ENCODE results near the gene DYNC1LI2. TPM values are rescaled to one million over a fixed set of nuclear protein-coding genes. Genes with fewer than 3 reads are reported as not detected.

The DYNC1LI2 gene
- total and polyA plus RNA-seq, 9 of the 15 experiments (the other 6 are each of a cell fraction or from before 2014, with no cell fraction given) = 5.1 to 48.9 (median 38.2) TPM

DNA sequence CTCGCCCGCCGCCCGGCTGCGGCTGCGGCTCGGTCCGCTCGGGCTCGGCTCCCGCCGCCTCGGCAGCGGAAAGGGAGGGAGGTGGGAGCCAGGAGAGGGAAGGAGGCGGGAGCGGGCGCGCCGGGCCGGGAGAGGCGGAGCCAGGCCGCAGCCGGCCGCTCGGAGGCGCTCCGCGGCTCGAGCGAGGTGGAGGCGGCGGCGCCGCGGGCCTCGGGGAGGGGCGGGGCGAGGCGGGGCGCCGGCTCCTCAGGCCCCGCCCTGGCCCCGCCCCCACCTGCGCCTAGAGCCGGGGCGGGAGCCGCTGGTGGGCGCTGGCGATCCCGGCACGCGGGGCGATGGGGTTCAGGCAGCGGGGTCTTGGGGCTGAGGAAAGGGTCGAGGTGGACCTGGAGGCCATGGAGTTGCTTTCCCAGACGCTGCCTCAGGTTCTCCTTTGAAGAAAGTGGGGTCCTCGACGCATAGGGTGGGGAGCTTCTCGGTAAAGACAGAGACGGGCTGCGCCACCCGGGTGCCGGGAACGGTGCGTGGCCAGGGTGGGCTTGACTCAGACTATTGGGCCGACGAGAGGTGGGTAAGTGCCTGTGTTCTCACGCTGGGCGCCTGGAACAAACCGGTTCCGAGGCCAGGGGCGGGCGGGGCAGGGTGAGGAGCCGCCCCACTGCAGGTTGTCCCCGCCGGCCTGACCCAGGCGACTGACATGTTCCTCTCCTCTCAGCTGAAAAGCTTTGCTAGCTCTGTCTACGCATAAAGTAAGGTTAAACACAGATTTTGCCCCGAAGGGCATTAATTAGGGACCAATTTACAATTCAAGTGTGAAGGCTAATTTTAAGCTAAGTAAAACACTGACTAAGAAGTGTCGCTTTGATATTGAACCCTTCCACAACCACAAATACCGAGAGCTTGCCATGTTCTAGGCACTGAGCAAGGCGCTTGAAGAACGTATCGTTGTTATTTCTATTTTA, 54.5 kb downstream of the DYNC1LI2 start, which contains the start of gene CMTM4 (continued):
- TF ChIP-seq, protein P1, sequence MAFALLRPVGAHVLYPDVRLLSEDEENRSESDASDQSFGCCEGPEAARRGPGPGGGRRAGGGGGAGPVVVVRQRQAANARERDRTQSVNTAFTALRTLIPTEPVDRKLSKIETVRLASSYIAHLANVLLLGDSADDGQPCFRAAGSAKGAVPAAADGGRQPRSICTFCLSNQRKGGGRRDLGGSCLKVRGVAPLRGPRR (CRISPR knock-in tag; IDR thresholded peaks at IDR 0.05) = no peak
- TF ChIP-seq EGR1 (conservative IDR thresholded peaks at IDR 0.05) = 0 out of 2 replicates have a peak, but pooled peaks have one; percentile 15
- TF ChIP-seq ZNF77 (CRISPR knock-in tag; IDR thresholded peaks at IDR 0.05) = no peak
- peak; percentile 25 to 34; a peak in 2 of 4 replicates for TF ChIP-seq NRF1 (conservative IDR thresholded peaks at IDR 0.05 in 1 of 2, IDR thresholded peaks at IDR 0.05 in 1 of 2)
- TF ChIP-seq, protein P2, sequence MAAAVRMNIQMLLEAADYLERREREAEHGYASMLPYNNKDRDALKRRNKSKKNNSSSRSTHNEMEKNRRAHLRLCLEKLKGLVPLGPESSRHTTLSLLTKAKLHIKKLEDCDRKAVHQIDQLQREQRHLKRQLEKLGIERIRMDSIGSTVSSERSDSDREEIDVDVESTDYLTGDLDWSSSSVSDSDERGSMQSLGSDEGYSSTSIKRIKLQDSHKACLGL (CRISPR knock-in tag; IDR thresholded peaks at IDR 0.05; ENCODE audit: borderline replicate concordance, poor library complexity, severe bottlenecking) = no peak
- TF ChIP-seq, protein P3, sequence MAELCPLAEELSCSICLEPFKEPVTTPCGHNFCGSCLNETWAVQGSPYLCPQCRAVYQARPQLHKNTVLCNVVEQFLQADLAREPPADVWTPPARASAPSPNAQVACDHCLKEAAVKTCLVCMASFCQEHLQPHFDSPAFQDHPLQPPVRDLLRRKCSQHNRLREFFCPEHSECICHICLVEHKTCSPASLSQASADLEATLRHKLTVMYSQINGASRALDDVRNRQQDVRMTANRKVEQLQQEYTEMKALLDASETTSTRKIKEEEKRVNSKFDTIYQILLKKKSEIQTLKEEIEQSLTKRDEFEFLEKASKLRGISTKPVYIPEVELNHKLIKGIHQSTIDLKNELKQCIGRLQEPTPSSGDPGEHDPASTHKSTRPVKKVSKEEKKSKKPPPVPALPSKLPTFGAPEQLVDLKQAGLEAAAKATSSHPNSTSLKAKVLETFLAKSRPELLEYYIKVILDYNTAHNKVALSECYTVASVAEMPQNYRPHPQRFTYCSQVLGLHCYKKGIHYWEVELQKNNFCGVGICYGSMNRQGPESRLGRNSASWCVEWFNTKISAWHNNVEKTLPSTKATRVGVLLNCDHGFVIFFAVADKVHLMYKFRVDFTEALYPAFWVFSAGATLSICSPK (IDR thresholded peaks at IDR 0.05; ENCODE audit: borderline replicate concordance) = no peak
- TF ChIP-seq ETS2 (tag; IDR thresholded peaks at IDR 0.05; ENCODE audit: borderline replicate concordance, poor library complexity, severe bottlenecking) = no peak
- TF ChIP-seq, protein P4, sequence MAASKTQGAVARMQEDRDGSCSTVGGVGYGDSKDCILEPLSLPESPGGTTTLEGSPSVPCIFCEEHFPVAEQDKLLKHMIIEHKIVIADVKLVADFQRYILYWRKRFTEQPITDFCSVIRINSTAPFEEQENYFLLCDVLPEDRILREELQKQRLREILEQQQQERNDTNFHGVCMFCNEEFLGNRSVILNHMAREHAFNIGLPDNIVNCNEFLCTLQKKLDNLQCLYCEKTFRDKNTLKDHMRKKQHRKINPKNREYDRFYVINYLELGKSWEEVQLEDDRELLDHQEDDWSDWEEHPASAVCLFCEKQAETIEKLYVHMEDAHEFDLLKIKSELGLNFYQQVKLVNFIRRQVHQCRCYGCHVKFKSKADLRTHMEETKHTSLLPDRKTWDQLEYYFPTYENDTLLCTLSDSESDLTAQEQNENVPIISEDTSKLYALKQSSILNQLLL (CRISPR knock-in tag; IDR thresholded peaks at IDR 0.05; ENCODE audit: borderline replicate concordance) = no peak
- TF ChIP-seq NFATC3 (IDR thresholded peaks at IDR 0.05) = no peak
- no peak for TF ChIP-seq KLF16 (IDR thresholded peaks at IDR 0.05)
- TF ChIP-seq ZNF444 (CRISPR knock-in tag; IDR thresholded peaks at IDR 0.05) = no peak
- TF ChIP-seq JUND (IDR thresholded peaks at IDR 0.05; ENCODE audit: borderline replicate concordance, low read depth, low read length) = no peak
- no peak for TF ChIP-seq JUND (tag; IDR thresholded peaks at IDR 0.05; ENCODE audit: borderline replicate concordance, low read depth, low read length)
- TF ChIP-seq CXXC5 (CRISPR knock-in tag; IDR thresholded peaks at IDR 0.05) = peak; percentile 71; the same call in 1 of the 2 replicates
- no peak for TF ChIP-seq SP2 (IDR thresholded peaks at IDR 0.05; ENCODE audit: extremely low read depth, low read depth, low read length, poor library complexity, severe bottlenecking)
- no peak for TF ChIP-seq ZNF584 (CRISPR knock-in tag; IDR thresholded peaks at IDR 0.05; ENCODE audit: low read depth)
- TF ChIP-seq, protein P5, sequence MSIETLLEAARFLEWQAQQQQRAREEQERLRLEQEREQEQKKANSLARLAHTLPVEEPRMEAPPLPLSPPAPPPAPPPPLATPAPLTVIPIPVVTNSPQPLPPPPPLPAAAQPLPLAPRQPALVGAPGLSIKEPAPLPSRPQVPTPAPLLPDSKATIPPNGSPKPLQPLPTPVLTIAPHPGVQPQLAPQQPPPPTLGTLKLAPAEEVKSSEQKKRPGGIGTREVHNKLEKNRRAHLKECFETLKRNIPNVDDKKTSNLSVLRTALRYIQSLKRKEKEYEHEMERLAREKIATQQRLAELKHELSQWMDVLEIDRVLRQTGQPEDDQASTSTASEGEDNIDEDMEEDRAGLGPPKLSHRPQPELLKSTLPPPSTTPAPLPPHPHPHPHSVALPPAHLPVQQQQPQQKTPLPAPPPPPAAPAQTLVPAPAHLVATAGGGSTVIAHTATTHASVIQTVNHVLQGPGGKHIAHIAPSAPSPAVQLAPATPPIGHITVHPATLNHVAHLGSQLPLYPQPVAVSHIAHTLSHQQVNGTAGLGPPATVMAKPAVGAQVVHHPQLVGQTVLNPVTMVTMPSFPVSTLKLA (conservative IDR thresholded peaks at IDR 0.05) = peak; percentile 19 to 30; a peak in 1 of 4 replicates
- TF ChIP-seq ZC3H4 (CRISPR knock-in tag; IDR thresholded peaks at IDR 0.05; ENCODE audit: borderline replicate concordance) = no peak

Measured in K562 (cell line).